Measurements from ENCODE around the gene ZKSCAN5. TPM values are rescaled to one million over a fixed set of nuclear protein-coding genes. Genes with fewer than 3 reads are reported as not detected.

The ZKSCAN5 gene
- total and polyA plus RNA-seq, 2 of the 8 experiments (the other 6 are each of a cell fraction or from before 2014, with no cell fraction given): 5.3 to 13.5 TPM

- Histone ChIP-seq H2BK20ac (ENCODE audit: low read length) (no peak overlapping the region), H4K5ac (ENCODE audit: insufficient read length, low read depth, low read length) (no peak overlapping the region), H3K4me2 (ENCODE audit: insufficient read depth in 1 of 2, low read depth in 2 of 2, low read length in 2 of 2) (no peak overlapping the region), H4K20me1 (replicated peaks in 1 of 2; ENCODE audit: control insufficient read depth in 1 of 2, insufficient read depth in 2 of 2, low read length in 2 of 2) (no peaks in the 10 kb centered on the region), H3K56ac (replicated peaks; ENCODE audit: insufficient read length, low read depth, low read length) (no peak overlapping the region), H3K9me3 (ENCODE audit: insufficient read depth in 2 of 2, low read depth in 1 of 2, low read length in 1 of 2) (peaks cover 30 to 32% of the 10 kb centered on the region in 2 experiments), H2BK120ac (replicated peaks; ENCODE audit: low read depth, low read length) (no peak overlapping the region), H3K14ac (ENCODE audit: insufficient read length) (no peak overlapping the region), H3K23me2 (ENCODE audit: low read depth, low read length) (no peaks in the 10 kb centered on the region), H2BK15ac (ENCODE audit: low read length) (no peak overlapping the region), H3K4me3 (ENCODE audit: extremely low read depth in 1 of 4, insufficient read depth in 2 of 4, low read depth in 3 of 4, low read length in 4 of 4) (no peak overlapping the region), H3K27ac (ENCODE audit: low read depth, low read length) (no peak overlapping the region), H2BK12ac (ENCODE audit: low read depth, low read length) (no peak overlapping the region), H4K8ac (ENCODE audit: extremely low read depth, insufficient read depth, low read length) (no peak overlapping the region), H2AFZ (ENCODE audit: low read length) (no peak overlapping the region), H3K79me2 (ENCODE audit: control insufficient read depth in 1 of 2, insufficient read depth in 2 of 2, low read length in 2 of 2) (no peaks in the 10 kb centered on the region), H3K4me1 (replicated peaks in 1 of 4; ENCODE audit: control insufficient read depth in 3 of 4, insufficient read depth in 4 of 4, low read length in 3 of 4) (no peaks in the 10 kb centered on the region), H3K18ac (ENCODE audit: extremely low read depth, low read length) (no peak overlapping the region), H3K27me3 (replicated peaks in 1 of 4; ENCODE audit: control insufficient read depth in 3 of 4, extremely low read depth in 1 of 4, insufficient read depth in 3 of 4, low read length in 3 of 4) (no peaks in the 10 kb centered on the region), H4K91ac (replicated peaks; ENCODE audit: insufficient read length, low read length) (no peak overlapping the region), H2BK5ac (ENCODE audit: low read depth, low read length) (no peak overlapping the region), H3K4ac (replicated peaks; ENCODE audit: insufficient read length, low read depth, low read length) (no peak overlapping the region), H3K36me3 (ENCODE audit: control insufficient read depth in 2 of 4, insufficient read depth in 4 of 4, low read length in 3 of 4) (peaks cover 1 to 16% (median 6%) of the 10 kb centered on the region in 4 experiments; a peak in 5 of 8 replicates), H3K79me1 (ENCODE audit: low read depth, low read length) (no peaks in the 10 kb centered on the region), H2AK5ac (ENCODE audit: low read depth, low read length) (no peak overlapping the region), H3K23ac (ENCODE audit: insufficient read length) (no peak overlapping the region), H3K9ac (replicated peaks in 1 of 4; ENCODE audit: extremely low read depth in 1 of 4, low read depth in 3 of 4, low read length in 3 of 4) (no peak overlapping the region)
- WGBS, 2 experiments (ENCODE audit: extremely low coverage in 1 of 2, insufficient coverage in 1 of 2, insufficient read length in 1 of 2, insufficient replicate concordance in 2 of 2, low coverage in 1 of 2, low lambda C conversion rate in 2 of 2, missing lambda C conversion rate in 1 of 2): 95% methylated on average over 27 of the region's 34 CpGs; no CpG with 5 or more reads in 1 of the 2 experiments
- CTCF ChIA-PET (ENCODE audit: partially characterized antibody): interaction anchor here (0.6 kb wide), 1 partner anchor 56 kb away, joined by 3 read pairs; no protein-coding TSS in a partner anchor
- POLR2A ChIA-PET (ENCODE audit: partially characterized antibody): interaction anchor here (0.7 kb wide), 1 partner anchor 15 kb away, joined by 3 read pairs; no protein-coding TSS in a partner anchor
- DNase-seq (ENCODE audit: low read depth in 1 of 2, low spot score in 2 of 2) (no peak), FAIRE-seq (no peak)
- TF ChIP-seq JUND (IDR thresholded peaks at IDR 0.05; ENCODE audit: low read length) (no peak), GABPA (IDR thresholded peaks at IDR 0.05; ENCODE audit: borderline replicate concordance, insufficient read depth, low read length) (no peak), CREB1 (IDR thresholded peaks at IDR 0.05) (no peak), ATF2 (IDR thresholded peaks at IDR 0.05; ENCODE audit: low read length) (no peak), KDM4A (IDR thresholded peaks at IDR 0.05; ENCODE audit: low read depth, low read length, severe bottlenecking) (no peak), BRCA1 (IDR thresholded peaks at IDR 0.05; ENCODE audit: low read depth, low read length) (no peak), TCF12 (IDR thresholded peaks at IDR 0.05; ENCODE audit: low read depth, low read length) (no peak), CEBPB (IDR thresholded peaks at IDR 0.05; ENCODE audit: low read depth, low read length) (no peak), KDM5A (IDR thresholded peaks at IDR 0.05; ENCODE audit: low read length) (no peak), RFX5 (IDR thresholded peaks at IDR 0.05; ENCODE audit: borderline replicate concordance, low read depth, low read length) (no peak)
These were observed 38.7 kb downstream of the ZKSCAN5 start for GRCh38 chr7:99543081-99543671.
